GM12875 (cell line): ENCODE data around the gene DPP10.

ENCODE experiments used
- H3K4me3 ChIP-seq: one replicate; pipeline ENCODE4 v1.5.1; 2011; ENCODE audit warnings: low read depth, low read length, control low read depth
- TF ChIP-seq, protein P1 (sequence below): IDR thresholded peaks from 2 replicates; pipeline ENCODE4 v1.5.1; 2011; ENCODE audit warnings: low read depth, mild to moderate bottlenecking, control low read depth, inconsistent platforms, low read length, moderate library complexity, borderline replicate concordance; ENCODE audit not compliant: insufficient read depth

Gene DPP10

DNA sequence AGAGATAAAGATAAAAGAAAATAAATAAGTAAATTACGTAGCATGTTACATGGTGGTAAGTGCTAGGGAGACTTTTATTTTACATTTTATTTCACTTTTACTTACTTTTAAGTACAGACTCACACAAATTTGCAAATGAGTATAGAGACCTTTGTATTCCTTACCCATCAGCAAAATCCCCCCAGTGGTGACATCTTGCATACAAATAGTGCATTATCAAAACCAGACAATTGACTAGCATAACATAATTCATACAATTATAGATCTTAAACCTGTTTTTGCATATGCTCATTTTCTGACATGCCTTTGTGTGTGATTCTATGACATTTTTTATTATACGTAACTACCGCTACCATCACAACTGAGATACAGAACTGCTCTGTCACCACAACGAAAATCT lies 1099.4 kb downstream of the DPP10 start:
- TF ChIP-seq, protein P1, sequence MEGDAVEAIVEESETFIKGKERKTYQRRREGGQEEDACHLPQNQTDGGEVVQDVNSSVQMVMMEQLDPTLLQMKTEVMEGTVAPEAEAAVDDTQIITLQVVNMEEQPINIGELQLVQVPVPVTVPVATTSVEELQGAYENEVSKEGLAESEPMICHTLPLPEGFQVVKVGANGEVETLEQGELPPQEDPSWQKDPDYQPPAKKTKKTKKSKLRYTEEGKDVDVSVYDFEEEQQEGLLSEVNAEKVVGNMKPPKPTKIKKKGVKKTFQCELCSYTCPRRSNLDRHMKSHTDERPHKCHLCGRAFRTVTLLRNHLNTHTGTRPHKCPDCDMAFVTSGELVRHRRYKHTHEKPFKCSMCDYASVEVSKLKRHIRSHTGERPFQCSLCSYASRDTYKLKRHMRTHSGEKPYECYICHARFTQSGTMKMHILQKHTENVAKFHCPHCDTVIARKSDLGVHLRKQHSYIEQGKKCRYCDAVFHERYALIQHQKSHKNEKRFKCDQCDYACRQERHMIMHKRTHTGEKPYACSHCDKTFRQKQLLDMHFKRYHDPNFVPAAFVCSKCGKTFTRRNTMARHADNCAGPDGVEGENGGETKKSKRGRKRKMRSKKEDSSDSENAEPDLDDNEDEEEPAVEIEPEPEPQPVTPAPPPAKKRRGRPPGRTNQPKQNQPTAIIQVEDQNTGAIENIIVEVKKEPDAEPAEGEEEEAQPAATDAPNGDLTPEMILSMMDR: no peak
- H3K4me3 ChIP-seq: no peak overlapping the region

DNA sequence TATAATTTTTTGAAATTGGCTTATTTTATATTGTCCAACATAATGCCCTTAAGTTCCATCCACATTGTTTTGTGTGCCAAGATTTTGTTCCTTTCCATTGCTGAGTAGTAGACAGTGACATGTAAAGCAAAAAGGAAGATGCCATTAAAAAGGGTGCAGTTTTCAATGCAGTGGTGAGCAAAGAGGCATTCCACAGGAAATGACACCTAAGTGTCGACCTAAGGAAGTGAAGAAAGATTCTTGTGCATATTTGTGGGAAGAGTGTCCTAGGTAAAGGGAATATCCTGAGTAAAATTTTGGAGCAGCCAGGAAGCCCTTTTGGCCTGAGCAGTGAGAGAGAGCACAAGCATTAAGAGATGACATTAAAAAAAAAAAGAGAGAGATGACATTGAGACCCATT lies 1099.9 kb downstream of the DPP10 start:
- TF ChIP-seq, protein P1: no peak
- no peak overlapping the region for H3K4me3 ChIP-seq

DNA sequence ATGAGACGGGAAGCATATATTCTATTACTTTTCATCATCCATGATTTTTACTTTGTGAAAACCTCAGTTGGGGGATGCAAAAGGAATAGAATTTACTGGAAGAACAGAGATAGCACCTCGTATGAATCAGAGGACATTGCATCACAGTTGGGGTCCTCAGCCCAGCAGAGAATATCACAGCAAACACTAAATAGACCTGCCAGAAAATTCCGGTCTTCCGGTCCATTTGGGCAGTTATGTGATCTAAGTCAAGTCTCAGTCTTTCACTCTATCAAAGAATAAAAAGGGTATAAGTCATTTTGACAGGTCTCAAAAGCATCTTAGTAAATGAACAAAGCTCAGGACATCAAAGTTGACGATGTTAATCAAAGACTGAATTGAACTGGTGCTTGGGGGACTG lies 1100.6 kb downstream of the DPP10 start:
- no peak overlapping the region for H3K4me3 ChIP-seq
- TF ChIP-seq, protein P1: no peak

DNA sequence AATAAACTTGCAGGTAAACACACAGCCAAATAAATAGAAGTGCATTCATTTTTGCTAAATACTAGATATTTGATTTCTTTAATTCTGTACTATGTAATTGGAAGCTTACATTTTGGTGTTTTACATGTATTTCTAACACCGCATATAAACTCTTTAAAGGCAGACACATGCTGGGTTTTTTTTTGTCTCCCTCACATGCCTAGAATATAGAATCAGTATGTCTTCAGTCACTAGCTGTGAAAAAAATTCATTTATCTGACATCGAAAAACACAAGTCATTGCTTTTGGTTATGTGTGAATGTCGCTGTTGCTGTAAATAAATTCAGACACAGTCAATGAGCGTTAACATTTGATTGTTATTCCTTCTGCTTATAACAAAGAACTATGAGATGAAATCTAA lies 1101.0 kb downstream of the DPP10 start:
- TF ChIP-seq, protein P1: no peak
- H3K4me3 ChIP-seq: no peak overlapping the region

DNA sequence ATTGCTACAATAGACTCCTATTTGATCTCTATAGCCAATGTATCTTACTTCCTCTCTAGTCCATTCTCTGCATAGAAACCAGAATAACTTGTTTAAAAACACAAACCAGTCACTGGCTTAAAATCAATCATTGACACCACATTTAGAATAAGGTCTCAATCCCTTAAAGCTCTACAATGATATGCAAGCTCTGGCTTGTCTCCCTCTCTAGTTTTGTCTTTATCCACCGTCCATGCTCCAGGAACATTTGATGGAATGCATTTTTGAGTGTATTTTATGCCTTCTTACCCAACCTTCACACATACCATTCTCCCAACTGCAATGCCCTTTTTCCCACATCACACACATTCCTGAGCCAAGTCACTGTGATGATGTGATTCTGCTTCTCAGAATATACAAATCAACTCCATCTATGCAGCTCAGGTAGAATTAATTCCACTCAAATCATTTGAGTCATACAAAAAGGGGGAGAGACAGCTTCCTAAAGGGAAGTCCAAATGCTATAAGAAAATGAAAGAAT lies 1107.2 kb downstream of the DPP10 start:
- H3K4me3 ChIP-seq: no peak overlapping the region
- TF ChIP-seq, protein P1: no peak

DNA sequence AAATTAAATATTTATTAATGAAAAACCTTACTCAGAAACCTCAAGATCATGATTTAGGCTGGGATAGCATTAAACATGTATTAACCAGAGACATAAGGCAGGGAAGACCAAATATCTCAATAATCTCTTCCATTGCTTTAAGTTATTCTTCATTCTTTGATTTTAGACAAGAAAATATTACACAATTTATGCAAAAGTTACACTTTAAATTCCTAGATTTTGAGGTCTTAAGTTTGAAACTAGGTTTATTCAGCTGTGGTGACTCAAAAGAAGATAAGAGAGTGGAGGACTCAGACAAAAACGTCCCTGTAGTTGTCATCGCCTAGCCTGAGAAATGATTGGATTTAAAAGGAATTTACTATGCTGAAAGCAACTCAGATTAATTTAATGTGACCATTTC lies 1110.3 kb downstream of the DPP10 start:
- TF ChIP-seq, protein P1: no peak
- H3K4me3 ChIP-seq: no peak overlapping the region

DNA sequence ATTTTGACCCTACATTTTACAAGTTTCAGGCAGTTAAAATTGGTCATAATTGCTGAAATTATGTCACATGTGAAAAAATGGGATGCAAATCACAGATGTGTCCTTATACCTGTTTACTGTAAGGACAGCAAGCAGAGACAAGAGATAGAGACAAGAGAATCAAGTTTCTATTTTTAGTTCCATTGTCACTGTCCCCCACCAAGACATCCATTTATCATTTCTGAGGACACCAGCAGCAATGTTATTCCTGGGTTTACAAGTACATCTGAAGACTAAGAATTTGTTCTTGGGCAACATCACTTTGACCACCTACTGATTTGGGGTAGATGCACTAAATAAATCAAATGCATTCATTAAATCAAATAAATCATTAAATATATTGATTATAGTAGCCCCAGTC lies 1111.7 kb downstream of the DPP10 start:
- TF ChIP-seq, protein P1: no peak
- no peak overlapping the region for H3K4me3 ChIP-seq
